ENCODE results near the gene TMEM170B.

TMEM170B gene

GRCh38 chr6:11622156-11622555 lies 84.6 kb downstream of the TMEM170B start:
- no peak for DNase-seq

GRCh38 chr6:11623272-11623671 lies 85.7 kb downstream of the TMEM170B start:
- no peak for DNase-seq

- DNase-seq: no peak
Measured at GRCh38 chr6:11625302-11625701, 87.8 kb downstream of the TMEM170B start.

GRCh38 chr6:11626356-11626755 lies 88.8 kb downstream of the TMEM170B start:
- no peak for DNase-seq

GRCh38 chr6:11628562-11628961 lies 91.0 kb downstream of the TMEM170B start:
- DNase-seq: no peak

- DNase-seq: no peak
Measured at GRCh38 chr6:11631008-11631407, 93.5 kb downstream of the TMEM170B start.

GRCh38 chr6:11631539-11631938 lies 94.0 kb downstream of the TMEM170B start:
- no peak for DNase-seq

GRCh38 chr6:11632231-11632630 lies 94.7 kb downstream of the TMEM170B start:
- no peak for DNase-seq

- DNase-seq: no peak
Measured at GRCh38 chr6:11632795-11633511, 95.4 kb downstream of the TMEM170B start.
